ENCODE results near the gene ICA1L. TPM values are rescaled to one million over a fixed set of nuclear protein-coding genes. Genes with fewer than 3 reads are reported as not detected.

The ICA1L gene
- total RNA-seq, 1 donor from 2014 or later: 2.7 TPM

GRCh38 chr2:202762556-202762955 lies 109.0 kb downstream of the ICA1L start:
- peaks cover 5% of the 10 kb centered on the region for H3K4me1 Mint-ChIP-seq (ENCODE audit: low read depth, unreplicated experiment)
- H3K36me3 Mint-ChIP-seq (ENCODE audit: low read depth, unreplicated experiment): peaks cover 3% of the 10 kb centered on the region

GRCh38 chr2:202760848-202761247 lies 110.7 kb downstream of the ICA1L start:
- no peaks in the 10 kb centered on the region for H4K20me1 ChIP-seq (ENCODE audit: insufficient read depth, low read length)
- H3K27ac ChIP-seq (ENCODE audit: low read depth, low read length): no peak overlapping the region
- H3K4me3 ChIP-seq (ENCODE audit: insufficient read depth, low read depth, low read length): no peak overlapping the region
- FAIRE-seq (no peak), DNase-seq (ENCODE audit: low read depth) (no peak)
- H3K36me3 ChIP-seq (ENCODE audit: insufficient read depth, low read length): no peaks in the 10 kb centered on the region
- TF ChIP-seq EZH2 (IDR thresholded peaks at IDR 0.05; ENCODE audit: insufficient read depth, low read length): no peak
- no peak for TF ChIP-seq CTCF (IDR thresholded peaks at IDR 0.05; ENCODE audit: insufficient read depth, low read depth, low read length)
- H3K9me3 ChIP-seq (ENCODE audit: insufficient read depth, low read depth, low read length): no peaks in the 10 kb centered on the region
- Mint-ChIP-seq H3K27me3 (ENCODE audit: low read depth, unreplicated experiment) (no peaks in the 10 kb centered on the region), H3K4me1 (ENCODE audit: low read depth, unreplicated experiment) (peaks cover 5% of the 10 kb centered on the region), H3K27ac (ENCODE audit: unreplicated experiment) (no peak overlapping the region), H3K4me3 (ENCODE audit: unreplicated experiment) (no peak overlapping the region), H3K36me3 (ENCODE audit: low read depth, unreplicated experiment) (no peaks in the 10 kb centered on the region), H3K9me3 (ENCODE audit: unreplicated experiment) (no peaks in the 10 kb centered on the region)
- H3K27me3 ChIP-seq (ENCODE audit: insufficient read depth, low read length): no peaks in the 10 kb centered on the region
- H2AFZ ChIP-seq (ENCODE audit: low read depth, low read length): no peak overlapping the region
- no peaks in the 10 kb centered on the region for H3K79me2 ChIP-seq (ENCODE audit: insufficient read depth, low read length)
- no peak overlapping the region for H3K4me2 ChIP-seq (ENCODE audit: low read length)
- no peaks in the 10 kb centered on the region for H3K4me1 ChIP-seq (ENCODE audit: insufficient read depth, low read length)
- H3K9ac ChIP-seq (ENCODE audit: low read length): no peak overlapping the region

More at GRCh38 chr2:202762556-202762955, 109.0 kb downstream of the ICA1L start:
- H3K4me3 Mint-ChIP-seq (ENCODE audit: unreplicated experiment): no peak overlapping the region
- no peaks in the 10 kb centered on the region for H3K79me2 ChIP-seq (ENCODE audit: insufficient read depth, low read length)
- H3K27ac Mint-ChIP-seq (ENCODE audit: unreplicated experiment): no peak overlapping the region
- H3K4me2 ChIP-seq (ENCODE audit: low read length): no peak overlapping the region
- H3K9me3 Mint-ChIP-seq (ENCODE audit: unreplicated experiment): no peaks in the 10 kb centered on the region
- H3K4me1 ChIP-seq (ENCODE audit: insufficient read depth, low read length): no peaks in the 10 kb centered on the region
- FAIRE-seq (no peak), DNase-seq (ENCODE audit: low read depth) (no peak)
- no peak overlapping the region for H2AFZ ChIP-seq (ENCODE audit: low read depth, low read length)
- TF ChIP-seq CTCF (IDR thresholded peaks at IDR 0.05; ENCODE audit: insufficient read depth, low read depth, low read length) (no peak), EZH2 (IDR thresholded peaks at IDR 0.05; ENCODE audit: insufficient read depth, low read length) (no peak)
- H4K20me1 ChIP-seq (ENCODE audit: insufficient read depth, low read length): no peaks in the 10 kb centered on the region
- H3K4me3 ChIP-seq (ENCODE audit: insufficient read depth, low read depth, low read length): no peak overlapping the region
- H3K27me3 ChIP-seq (ENCODE audit: insufficient read depth, low read length): no peaks in the 10 kb centered on the region
- H3K27ac ChIP-seq (ENCODE audit: low read depth, low read length): no peak overlapping the region
- H3K9me3 ChIP-seq (ENCODE audit: insufficient read depth, low read depth, low read length): no peaks in the 10 kb centered on the region
- H3K27me3 Mint-ChIP-seq (ENCODE audit: low read depth, unreplicated experiment): no peaks in the 10 kb centered on the region
- no peak overlapping the region for H3K9ac ChIP-seq (ENCODE audit: low read length)
- H3K36me3 ChIP-seq (ENCODE audit: insufficient read depth, low read length): no peaks in the 10 kb centered on the region

GRCh38 chr2:202758604-202759003 lies 113.0 kb downstream of the ICA1L start:
- H3K36me3 ChIP-seq (ENCODE audit: insufficient read depth, low read length): no peaks in the 10 kb centered on the region
- Mint-ChIP-seq H3K27ac (ENCODE audit: unreplicated experiment) (no peak overlapping the region), H3K9me3 (ENCODE audit: unreplicated experiment) (peaks cover 3% of the 10 kb centered on the region), H3K27me3 (ENCODE audit: low read depth, unreplicated experiment) (no peaks in the 10 kb centered on the region), H3K4me1 (ENCODE audit: low read depth, unreplicated experiment) (peaks cover 2% of the 10 kb centered on the region), H3K36me3 (ENCODE audit: low read depth, unreplicated experiment) (peaks cover 3% of the 10 kb centered on the region), H3K4me3 (ENCODE audit: unreplicated experiment) (no peak overlapping the region)
- H3K4me3 ChIP-seq (ENCODE audit: insufficient read depth, low read depth, low read length): no peak overlapping the region
- TF ChIP-seq CTCF (IDR thresholded peaks at IDR 0.05; ENCODE audit: insufficient read depth, low read depth, low read length) (no peak), EZH2 (IDR thresholded peaks at IDR 0.05; ENCODE audit: insufficient read depth, low read length) (no peak)
- no peak overlapping the region for H2AFZ ChIP-seq (ENCODE audit: low read depth, low read length)
- no peaks in the 10 kb centered on the region for H3K4me1 ChIP-seq (ENCODE audit: insufficient read depth, low read length)
- H3K27me3 ChIP-seq (ENCODE audit: insufficient read depth, low read length): no peaks in the 10 kb centered on the region
- no peak overlapping the region for H3K9ac ChIP-seq (ENCODE audit: low read length)
- no peaks in the 10 kb centered on the region for H3K9me3 ChIP-seq (ENCODE audit: insufficient read depth, low read depth, low read length)
- H3K4me2 ChIP-seq (ENCODE audit: low read length): no peak overlapping the region
- H4K20me1 ChIP-seq (ENCODE audit: insufficient read depth, low read length): no peaks in the 10 kb centered on the region
- H3K27ac ChIP-seq (ENCODE audit: low read depth, low read length): no peak overlapping the region
- DNase-seq (ENCODE audit: low read depth) (no peak), FAIRE-seq (no peak)
- H3K79me2 ChIP-seq (ENCODE audit: insufficient read depth, low read length): no peaks in the 10 kb centered on the region

Data from astrocyte (in vitro differentiated cells and primary cell).